Measurements from ENCODE around the gene TMCC2. TPM values are rescaled to one million over a fixed set of nuclear protein-coding genes. Genes with fewer than 3 reads are reported as not detected.
"Not testable (repeated sequence)": the region's sequence is repeated elsewhere in the genome, so short reads cannot be mapped to it uniquely, and the experiment has no call there.

TMCC2 gene
- total RNA-seq, 1 donor from 2014 or later = 5.6 TPM

GRCh38 chr1:205294934-205295333, 67.2 kb downstream of the TMCC2 start:
- TF ChIP-seq CTCF (IDR thresholded peaks at IDR 0.05; ENCODE audit: unreplicated experiment) = no peak
- no peaks in the 10 kb centered on the region for H3K9me3 Mint-ChIP-seq (ENCODE audit: unreplicated experiment)
- H3K36me3 Mint-ChIP-seq (ENCODE audit: low read depth, unreplicated experiment) = no peaks in the 10 kb centered on the region
- no peak overlapping the region for H3K4me3 Mint-ChIP-seq (ENCODE audit: unreplicated experiment)
- H3K4me1 Mint-ChIP-seq (ENCODE audit: unreplicated experiment) = peaks cover 20% of the 10 kb centered on the region
- no peak for DNase-seq (ENCODE audit: low spot score)
- peaks cover 7% of the 10 kb centered on the region for H3K27me3 Mint-ChIP-seq (ENCODE audit: unreplicated experiment)
- peak overlapping the region; percentile 68 for H3K27ac Mint-ChIP-seq (ENCODE audit: unreplicated experiment)

GRCh38 chr1:205296154-205296553, 68.4 kb downstream of the TMCC2 start:
- peaks cover 8% of the 10 kb centered on the region for H3K27me3 Mint-ChIP-seq (ENCODE audit: unreplicated experiment)
- DNase-seq (ENCODE audit: low spot score) = no peak
- no peak overlapping the region for H3K4me3 Mint-ChIP-seq (ENCODE audit: unreplicated experiment)
- no peaks in the 10 kb centered on the region for H3K9me3 Mint-ChIP-seq (ENCODE audit: unreplicated experiment)
- no peak for TF ChIP-seq CTCF (IDR thresholded peaks at IDR 0.05; ENCODE audit: unreplicated experiment)
- no peak overlapping the region for H3K27ac Mint-ChIP-seq (ENCODE audit: unreplicated experiment)
- H3K4me1 Mint-ChIP-seq (ENCODE audit: unreplicated experiment) = peaks cover 26% of the 10 kb centered on the region
- H3K36me3 Mint-ChIP-seq (ENCODE audit: low read depth, unreplicated experiment) = no peaks in the 10 kb centered on the region

DNA sequence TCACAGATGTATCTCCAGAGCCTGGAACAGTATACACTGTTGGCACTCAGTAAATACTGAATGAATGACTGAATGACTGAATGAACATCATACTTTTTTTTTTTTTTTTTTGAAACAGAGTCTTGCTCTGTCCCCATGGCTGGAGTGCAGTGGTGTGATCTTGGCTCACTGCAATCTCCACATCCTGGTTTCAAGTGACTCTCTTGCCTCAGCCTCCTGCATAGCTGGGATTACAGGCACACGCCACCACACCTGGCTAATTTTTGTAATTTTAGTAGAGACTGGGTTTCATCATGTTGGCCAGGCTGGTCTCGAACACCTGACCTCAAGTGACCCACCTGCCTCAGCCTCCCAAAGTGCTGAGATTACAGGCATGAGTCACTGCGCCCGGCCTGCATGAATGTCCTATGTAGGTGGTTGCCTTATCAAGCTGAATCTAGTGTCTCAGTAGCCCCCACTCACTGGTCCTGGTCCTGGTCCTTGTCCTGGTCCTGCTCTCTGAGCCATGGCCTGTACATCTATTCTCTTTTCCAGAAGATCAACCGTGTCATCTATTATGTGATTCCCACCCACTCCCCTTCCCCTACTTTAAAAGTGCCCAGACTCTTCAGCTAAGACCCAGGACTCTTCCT, 69.9 kb downstream of the TMCC2 start:
- peaks cover 37% of the 10 kb centered on the region for H3K4me1 Mint-ChIP-seq (ENCODE audit: unreplicated experiment)
- H3K36me3 Mint-ChIP-seq (ENCODE audit: low read depth, unreplicated experiment); H3K4me3 Mint-ChIP-seq (ENCODE audit: unreplicated experiment); H3K27me3 Mint-ChIP-seq (ENCODE audit: unreplicated experiment); DNase-seq (ENCODE audit: low spot score); H3K9me3 Mint-ChIP-seq (ENCODE audit: unreplicated experiment): not testable (repeated sequence)
- H3K27ac Mint-ChIP-seq (ENCODE audit: unreplicated experiment) = peak overlapping the region; percentile 57

DNA sequence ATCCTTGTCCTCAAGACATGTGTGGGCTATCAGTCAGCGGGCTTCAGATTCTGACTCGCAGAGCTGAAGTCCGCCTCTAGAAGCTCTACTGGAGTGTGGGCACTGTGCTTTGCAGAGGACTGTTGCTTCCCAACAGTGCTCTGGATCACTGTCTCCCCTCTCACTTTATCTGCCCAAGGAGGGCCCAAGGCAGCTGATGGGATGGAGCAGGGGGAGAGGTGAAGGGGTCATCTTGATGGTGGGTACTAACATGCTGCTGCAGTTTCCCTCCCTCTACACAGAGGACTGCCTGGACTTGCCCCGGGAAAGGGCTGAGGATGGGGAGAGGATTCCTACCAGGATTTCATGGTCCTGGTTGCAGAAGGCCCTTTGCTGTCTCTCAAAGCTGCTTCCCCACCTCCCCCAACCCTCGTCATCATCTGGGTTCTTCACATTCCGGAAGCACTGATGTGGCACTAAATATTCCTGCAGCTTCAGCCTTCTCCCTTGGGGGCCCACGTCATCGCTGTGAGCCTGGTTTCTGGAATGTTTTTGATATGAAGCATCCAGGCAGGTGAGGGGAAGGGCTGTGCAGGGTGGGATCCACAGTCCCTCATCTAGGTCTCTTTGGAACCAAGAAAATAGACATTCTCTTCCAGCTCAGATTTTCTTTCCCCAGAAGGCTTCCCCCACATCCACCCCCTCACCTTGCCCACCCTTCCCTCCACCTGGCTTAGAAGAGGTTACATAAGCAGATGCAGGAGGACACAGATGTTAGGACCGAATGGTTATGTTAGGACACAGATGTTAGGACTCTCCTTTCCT, 70.6 kb downstream of the TMCC2 start:
- Mint-ChIP-seq H3K36me3 (ENCODE audit: low read depth, unreplicated experiment) (peaks cover 5% of the 10 kb centered on the region), H3K4me3 (ENCODE audit: unreplicated experiment) (no peak overlapping the region)

GRCh38 chr1:205300149-205300548, 72.4 kb downstream of the TMCC2 start:
- Mint-ChIP-seq H3K36me3 (ENCODE audit: low read depth, unreplicated experiment) (peaks cover 12% of the 10 kb centered on the region), H3K4me3 (ENCODE audit: unreplicated experiment) (no peak overlapping the region), H3K27me3 (ENCODE audit: unreplicated experiment) (peaks cover 3% of the 10 kb centered on the region), H3K4me1 (ENCODE audit: unreplicated experiment) (peaks cover 27% of the 10 kb centered on the region), H3K9me3 (ENCODE audit: unreplicated experiment) (no peaks in the 10 kb centered on the region), H3K27ac (ENCODE audit: unreplicated experiment) (no peak overlapping the region)
- DNase-seq (ENCODE audit: low spot score) = no peak
- no peak for TF ChIP-seq CTCF (IDR thresholded peaks at IDR 0.05; ENCODE audit: unreplicated experiment)

More for the DNA sequence above, 70.6 kb downstream of the TMCC2 start:
- Mint-ChIP-seq H3K9me3 (ENCODE audit: unreplicated experiment) (no peaks in the 10 kb centered on the region), H3K27me3 (ENCODE audit: unreplicated experiment) (peaks cover 8% of the 10 kb centered on the region), H3K4me1 (ENCODE audit: unreplicated experiment) (peaks cover 35% of the 10 kb centered on the region), H3K27ac (ENCODE audit: unreplicated experiment) (no peak overlapping the region)
- no peak for TF ChIP-seq CTCF (IDR thresholded peaks at IDR 0.05; ENCODE audit: unreplicated experiment)
- DNase-seq (ENCODE audit: low spot score) = no peak

Data from endothelial cell (in vitro differentiated cells).